Ascending aorta (tissue), 2 donors: ENCODE measurements around the gene C3orf18. TPM values are rescaled to one million over a fixed set of nuclear protein-coding genes. Genes with fewer than 3 reads are reported as not detected.

Experiments used
- DNase-seq, 2 donors: peaks; one replicate each; pipeline ENCODE4 v3.0.0-alpha.2; 2019; ENCODE audit warnings: low spot score in 2 of 2
- H3K27ac ChIP-seq, 2 donors: fragments of 200-600 bp; sonication (generic); one replicate each; pipeline ENCODE4 v1.5.1; 2016 to 2017; ENCODE audit warnings: mild to moderate bottlenecking in 1 of 2
- H3K27me3 ChIP-seq: fragments of 200-600 bp; sonication (generic); one replicate; pipeline ENCODE4 v1.5.1; 2017
- H3K36me3 ChIP-seq, 2 donors: fragments of 200-600 bp; sonication (generic); one replicate each; pipeline ENCODE4 v1.5.1; 2016
- H3K4me1 ChIP-seq, 2 donors: fragments of 200-600 bp; sonication (generic); one replicate each; pipeline ENCODE4 v1.5.1; 2016 to 2017; ENCODE audit warnings: mild to moderate bottlenecking in 1 of 2
- H3K4me3 ChIP-seq, 2 donors: fragments of 200-600 bp; sonication (generic); one replicate each; pipeline ENCODE4 v1.5.1; 2016 to 2017; ENCODE audit warnings: mild to moderate bottlenecking in 1 of 2
- H3K9me3 ChIP-seq, 2 donors: fragments of 200-600 bp; sonication (generic); one replicate each; pipeline ENCODE4 v1.5.1; 2016
- intact Hi-C: fragments of 100-400 bp; cut with DNase I; formaldehyde crosslinking; loops from one replicate; pipeline ENCODE4 v1.15.1; 2023
- total RNA-seq: library from RNA; depleted of rRNA; stranded (reverse); fragments of >200 nt; gene quantifications from one replicate; pipeline ENCODE4 v1.1.0, GENCODE V29; 2016
- TF ChIP-seq, protein P1 (sequence below), 3 experiments: fragments of 200-600 bp in 2 of 3; fragments of 450-650 bp in 1 of 3; sonication (generic) in 2 of 3; IDR thresholded peaks; one replicate each; pipeline ENCODE4 v1.5.1; 2016 to 2019; ENCODE audit warnings: antibody characterized with exemption in 3 of 3, mild to moderate bottlenecking in 1 of 3, moderate library complexity in 1 of 3

The C3orf18 gene
- total RNA-seq, 1 donor from 2014 or later: 29.5 TPM

DNA sequence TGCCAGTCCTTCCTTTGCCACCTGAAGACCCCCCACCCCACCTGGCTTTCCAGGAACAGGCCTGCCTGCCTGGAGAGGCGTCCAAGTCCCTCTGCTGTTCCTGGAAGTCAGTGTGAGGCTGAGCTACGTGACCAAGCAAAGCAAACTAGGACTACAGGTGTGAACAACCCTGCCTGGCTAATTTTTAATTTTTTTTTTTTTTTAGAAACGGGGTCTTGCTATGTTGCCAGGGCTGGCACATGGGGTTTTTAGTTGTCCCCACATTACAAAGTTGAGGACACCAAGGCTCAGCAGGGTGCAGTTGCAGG is 19.2 kb upstream of the C3orf18 start:
- no peak for DNase-seq
- H3K4me3 ChIP-seq: no peak overlapping the region
- H3K9me3 ChIP-seq: no peaks in the 10 kb centered on the region
- TF ChIP-seq, protein P1, sequence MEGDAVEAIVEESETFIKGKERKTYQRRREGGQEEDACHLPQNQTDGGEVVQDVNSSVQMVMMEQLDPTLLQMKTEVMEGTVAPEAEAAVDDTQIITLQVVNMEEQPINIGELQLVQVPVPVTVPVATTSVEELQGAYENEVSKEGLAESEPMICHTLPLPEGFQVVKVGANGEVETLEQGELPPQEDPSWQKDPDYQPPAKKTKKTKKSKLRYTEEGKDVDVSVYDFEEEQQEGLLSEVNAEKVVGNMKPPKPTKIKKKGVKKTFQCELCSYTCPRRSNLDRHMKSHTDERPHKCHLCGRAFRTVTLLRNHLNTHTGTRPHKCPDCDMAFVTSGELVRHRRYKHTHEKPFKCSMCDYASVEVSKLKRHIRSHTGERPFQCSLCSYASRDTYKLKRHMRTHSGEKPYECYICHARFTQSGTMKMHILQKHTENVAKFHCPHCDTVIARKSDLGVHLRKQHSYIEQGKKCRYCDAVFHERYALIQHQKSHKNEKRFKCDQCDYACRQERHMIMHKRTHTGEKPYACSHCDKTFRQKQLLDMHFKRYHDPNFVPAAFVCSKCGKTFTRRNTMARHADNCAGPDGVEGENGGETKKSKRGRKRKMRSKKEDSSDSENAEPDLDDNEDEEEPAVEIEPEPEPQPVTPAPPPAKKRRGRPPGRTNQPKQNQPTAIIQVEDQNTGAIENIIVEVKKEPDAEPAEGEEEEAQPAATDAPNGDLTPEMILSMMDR (IDR thresholded peaks at IDR 0.05): no peak
- no peaks in the 10 kb centered on the region for H3K27me3 ChIP-seq
- peaks cover 0 to 12% of the 10 kb centered on the region in 2 donors for H3K4me1 ChIP-seq
- intact Hi-C loops: no loop called here
- H3K36me3 ChIP-seq: no peaks in the 10 kb centered on the region
- no peak overlapping the region for H3K27ac ChIP-seq

DNA sequence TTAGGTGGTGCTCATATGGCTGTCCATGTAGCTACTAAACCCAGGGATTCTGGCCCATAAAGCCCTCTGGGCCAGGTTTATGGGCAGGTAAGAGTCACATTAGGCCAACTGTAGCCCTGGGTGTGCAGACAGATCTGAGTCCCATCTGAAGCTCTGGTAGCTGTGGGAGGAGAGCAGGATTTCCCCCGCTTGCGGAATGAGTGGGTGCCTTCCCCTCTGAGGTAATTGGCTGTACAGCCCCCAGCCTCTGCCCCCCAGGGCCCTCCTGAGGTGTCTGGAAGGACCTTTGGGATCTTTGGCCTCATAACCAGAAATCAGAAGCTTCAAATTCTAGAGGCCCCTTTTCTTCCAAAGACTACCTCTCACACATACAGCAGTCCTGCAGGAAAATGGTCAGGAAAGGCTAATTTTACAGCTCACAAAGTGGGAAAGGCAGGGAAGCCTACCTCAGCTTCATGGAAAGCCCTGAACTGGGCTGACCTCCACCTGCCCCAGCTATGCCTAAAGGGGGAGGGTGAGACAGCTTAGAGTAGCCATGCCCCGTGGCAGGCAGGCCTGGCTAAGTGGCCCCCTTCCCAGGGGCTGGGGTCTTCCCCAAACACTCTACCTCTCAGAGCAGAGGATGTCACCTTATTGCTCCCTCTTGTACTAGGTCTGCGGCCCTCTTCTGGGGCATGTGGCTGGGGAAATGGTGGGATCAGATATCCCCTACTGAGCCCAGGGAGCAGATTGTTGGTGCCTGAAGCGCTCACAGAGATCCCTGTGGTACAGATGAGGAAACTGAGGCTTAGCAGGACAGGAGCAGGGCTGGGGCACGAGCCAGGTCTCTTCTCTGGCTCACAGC is 18.6 kb upstream of the C3orf18 start:
- intact Hi-C loops: no loop called here
- Histone ChIP-seq H3K9me3 (no peaks in the 10 kb centered on the region), H3K4me3 (no peak overlapping the region), H3K36me3 (no peaks in the 10 kb centered on the region), H3K27me3 (no peaks in the 10 kb centered on the region), H3K4me1 (peaks cover 0 to 15% of the 10 kb centered on the region in 2 donors), H3K27ac (no peak overlapping the region)
- TF ChIP-seq, protein P1 (IDR thresholded peaks at IDR 0.05): no peak
- DNase-seq: no peak

DNA sequence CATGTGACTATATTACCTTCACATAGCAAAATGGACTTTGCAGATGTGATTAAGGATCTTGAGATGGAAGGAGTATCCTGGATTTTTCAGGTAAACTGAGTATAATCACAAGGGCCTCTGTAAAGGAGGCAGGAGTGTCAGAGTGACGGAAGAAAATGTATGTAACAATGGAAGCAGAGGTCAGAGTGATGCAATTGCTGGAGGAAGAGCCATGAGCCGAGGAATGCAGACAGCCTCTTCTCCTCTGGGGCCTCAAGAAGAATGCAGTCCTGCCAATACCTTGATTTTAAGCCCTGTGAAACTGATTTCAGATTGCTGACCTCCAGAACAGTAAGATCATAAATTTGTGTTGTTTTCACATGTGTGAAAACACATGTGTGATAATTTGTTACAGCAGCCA is 16.8 kb upstream of the C3orf18 start:
- peaks cover 0 to 15% of the 10 kb centered on the region in 2 donors for H3K4me1 ChIP-seq
- H3K27ac ChIP-seq: no peak overlapping the region
- intact Hi-C loops: no loop called here

DNA sequence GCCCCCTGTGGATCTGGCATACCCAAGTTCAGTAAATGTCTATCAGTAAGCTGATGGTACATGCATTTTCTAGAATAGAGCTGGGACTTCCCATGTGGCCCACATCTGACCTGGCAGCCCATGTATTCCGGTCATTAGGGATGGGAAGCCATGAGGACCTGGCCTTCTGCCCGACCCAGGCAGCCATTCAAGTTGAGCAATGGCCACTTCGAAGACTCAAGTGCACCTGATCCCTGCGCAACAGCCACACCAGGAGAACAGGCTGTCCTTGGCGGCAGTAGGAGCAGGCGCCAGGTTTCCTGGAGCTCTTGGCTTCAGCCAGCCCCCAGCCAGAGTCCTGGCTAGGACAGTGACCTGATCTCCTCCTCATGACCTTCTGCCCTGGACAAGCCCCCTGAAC is 16.4 kb upstream of the C3orf18 start:
- H3K9me3 ChIP-seq: no peaks in the 10 kb centered on the region
- H3K4me1 ChIP-seq: peaks cover 0 to 15% of the 10 kb centered on the region in 2 donors
- peak overlapping the region in 1 of 2 donors; percentile 36 for H3K27ac ChIP-seq
- H3K36me3 ChIP-seq: peaks cover 0 to 18% of the 10 kb centered on the region in 2 donors
- no peaks in the 10 kb centered on the region for H3K27me3 ChIP-seq
- TF ChIP-seq, protein P1 (IDR thresholded peaks at IDR 0.05): no peak
- peak in 1 of 2 donors; percentile 78 for DNase-seq
- no peak overlapping the region for H3K4me3 ChIP-seq
- intact Hi-C loops: no loop called here

More for the DNA sequence above, 16.8 kb upstream of the C3orf18 start:
- DNase-seq: no peak
- H3K9me3 ChIP-seq: no peaks in the 10 kb centered on the region
- H3K36me3 ChIP-seq: peaks cover 0 to 13% of the 10 kb centered on the region in 2 donors
- no peak overlapping the region for H3K4me3 ChIP-seq
- TF ChIP-seq, protein P1 (IDR thresholded peaks at IDR 0.05): no peak
- no peaks in the 10 kb centered on the region for H3K27me3 ChIP-seq

DNA sequence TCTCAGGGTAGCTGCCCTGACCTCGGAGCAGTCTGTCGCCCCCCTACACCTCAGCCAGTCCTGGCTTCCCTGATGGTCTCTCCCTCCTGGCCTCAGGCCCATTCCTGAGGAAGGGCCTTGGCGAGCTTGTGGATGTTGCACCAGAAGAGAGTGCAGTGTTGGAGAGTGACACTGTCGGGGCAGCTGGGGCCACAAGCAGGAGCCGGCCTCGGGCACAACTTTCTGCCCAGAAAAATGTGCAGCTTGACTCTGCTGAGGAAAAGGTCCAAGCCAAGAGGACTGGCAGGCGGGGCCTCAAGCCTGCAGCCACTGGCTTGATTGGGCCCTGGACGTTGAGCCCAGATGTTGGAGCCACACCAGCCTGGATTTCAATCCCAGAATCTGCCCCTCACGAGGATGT is 14.5 kb upstream of the C3orf18 start:
- Histone ChIP-seq H3K27me3 (no peaks in the 10 kb centered on the region), H3K4me3 (no peak overlapping the region), H3K36me3 (peaks cover 6 to 36% of the 10 kb centered on the region in 2 donors), H3K27ac (peak overlapping the region; percentile 36 to 51), H3K9me3 (no peaks in the 10 kb centered on the region), H3K4me1 (peaks cover 0 to 10% of the 10 kb centered on the region in 2 donors)
- intact Hi-C loops: no loop called here
- no peak for DNase-seq
- TF ChIP-seq, protein P1 (IDR thresholded peaks at IDR 0.05): no peak
